ENCODE results near the gene CEP131. TPM values are rescaled to one million over a fixed set of nuclear protein-coding genes. Genes with fewer than 3 reads are reported as not detected.

CEP131 gene
- total and polyA plus RNA-seq, 8 donors: 4.8 to 75.0 (median 12.1) TPM

GRCh38 chr17:81245024-81245664, 22.4 kb upstream of the CEP131 start:
- Histone ChIP-seq H3K27me3 (no peaks in the 10 kb centered on the region), H3K9me3 (no peaks in the 10 kb centered on the region), H3K4me3 (no peak overlapping the region), H3K27ac (no peak overlapping the region), H3K36me3 (peaks cover 6 to 47% (median 33%) of the 10 kb centered on the region in 4 donors), H3K4me1 (peaks cover 3 to 21% (median 10%) of the 10 kb centered on the region in 4 donors)
- TF ChIP-seq POLR2A (IDR thresholded peaks at IDR 0.05) (no peak), EP300 (IDR thresholded peaks at IDR 0.05) (no peak), POLR2AphosphoS5 (IDR thresholded peaks at IDR 0.05) (no peak), CTCF (IDR thresholded peaks at IDR 0.05) (no peak)
- intact Hi-C loops (cut with DNase I; ENCODE audit: low total_unique reads): no loop called here
- WGBS, 5 donors: 76 to 83% (median 82%) methylated on average over 9 to 25 of the region's 25 CpGs
- DNase-seq: no peak

DNA sequence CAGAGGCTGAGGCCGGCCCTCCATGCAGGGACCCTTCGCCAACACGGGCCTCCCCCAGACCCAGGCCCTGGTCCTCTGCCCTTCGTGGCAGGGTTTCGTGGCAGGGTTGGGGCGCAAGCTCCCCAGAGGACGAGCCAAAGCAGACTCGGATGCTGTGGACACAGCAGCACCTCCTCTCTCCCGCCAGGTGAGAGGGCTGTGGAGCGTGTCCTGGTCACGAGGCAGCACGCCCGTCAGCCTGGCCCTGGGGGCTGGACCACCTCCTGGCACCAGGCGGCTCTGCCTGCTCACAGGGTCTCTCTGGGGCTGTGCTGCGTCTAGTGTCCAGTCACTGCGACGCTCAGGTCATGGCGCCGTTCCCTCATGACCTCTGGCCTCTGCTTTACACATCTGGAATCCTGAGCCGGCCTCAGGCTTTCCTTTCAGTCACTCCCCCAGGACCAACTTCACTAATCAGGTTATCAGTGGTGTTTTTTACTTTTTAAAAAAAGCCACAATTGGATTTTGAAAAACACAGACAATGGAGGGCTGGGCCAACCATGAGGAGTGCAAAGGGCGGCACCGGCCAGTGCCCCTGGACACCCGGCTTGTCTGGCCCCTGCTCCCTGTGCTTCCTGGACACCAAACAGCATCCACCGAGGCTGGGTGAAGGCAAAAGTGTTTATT, 21.7 kb upstream of the CEP131 start:
- Histone ChIP-seq H3K9me3 (no peaks in the 10 kb centered on the region), H3K27me3 (no peaks in the 10 kb centered on the region), H3K27ac (no peak overlapping the region), H3K4me3 (no peak overlapping the region), H3K36me3 (peaks cover under 1 to 41% (median 26%) of the 10 kb centered on the region in 4 donors), H3K4me1 (peaks cover 9 to 27% (median 17%) of the 10 kb centered on the region in 4 donors)
- TF ChIP-seq EP300 (IDR thresholded peaks at IDR 0.05) (no peak), POLR2A (IDR thresholded peaks at IDR 0.05) (no peak), POLR2AphosphoS5 (IDR thresholded peaks at IDR 0.05) (no peak), CTCF (IDR thresholded peaks at IDR 0.05) (no peak)
- intact Hi-C loops (cut with DNase I; ENCODE audit: low total_unique reads): no loop called here
- DNase-seq: no peak
- 63 to 78% (median 74%) methylated on average over 13 to 24 of the region's 24 CpGs for WGBS, 5 donors

GRCh38 chr17:81243333-81243664, 20.5 kb upstream of the CEP131 start:
- Histone ChIP-seq H3K4me1 (peaks cover 10 to 28% (median 21%) of the 10 kb centered on the region in 4 donors), H3K9me3 (no peaks in the 10 kb centered on the region), H3K27me3 (no peaks in the 10 kb centered on the region), H3K4me3 (no peak overlapping the region), H3K27ac (no peak overlapping the region), H3K36me3 (peaks cover 0 to 32% (median 23%) of the 10 kb centered on the region in 4 donors)
- WGBS, 5 donors: 77 to 88% (median 86%) methylated on average over 10 of the region's 10 CpGs
- intact Hi-C loops (cut with DNase I; ENCODE audit: low total_unique reads): no loop called here
- DNase-seq: no peak
- TF ChIP-seq POLR2A (IDR thresholded peaks at IDR 0.05) (no peak), CTCF (IDR thresholded peaks at IDR 0.05) (no peak), EP300 (IDR thresholded peaks at IDR 0.05) (no peak), POLR2AphosphoS5 (IDR thresholded peaks at IDR 0.05) (no peak)

DNA sequence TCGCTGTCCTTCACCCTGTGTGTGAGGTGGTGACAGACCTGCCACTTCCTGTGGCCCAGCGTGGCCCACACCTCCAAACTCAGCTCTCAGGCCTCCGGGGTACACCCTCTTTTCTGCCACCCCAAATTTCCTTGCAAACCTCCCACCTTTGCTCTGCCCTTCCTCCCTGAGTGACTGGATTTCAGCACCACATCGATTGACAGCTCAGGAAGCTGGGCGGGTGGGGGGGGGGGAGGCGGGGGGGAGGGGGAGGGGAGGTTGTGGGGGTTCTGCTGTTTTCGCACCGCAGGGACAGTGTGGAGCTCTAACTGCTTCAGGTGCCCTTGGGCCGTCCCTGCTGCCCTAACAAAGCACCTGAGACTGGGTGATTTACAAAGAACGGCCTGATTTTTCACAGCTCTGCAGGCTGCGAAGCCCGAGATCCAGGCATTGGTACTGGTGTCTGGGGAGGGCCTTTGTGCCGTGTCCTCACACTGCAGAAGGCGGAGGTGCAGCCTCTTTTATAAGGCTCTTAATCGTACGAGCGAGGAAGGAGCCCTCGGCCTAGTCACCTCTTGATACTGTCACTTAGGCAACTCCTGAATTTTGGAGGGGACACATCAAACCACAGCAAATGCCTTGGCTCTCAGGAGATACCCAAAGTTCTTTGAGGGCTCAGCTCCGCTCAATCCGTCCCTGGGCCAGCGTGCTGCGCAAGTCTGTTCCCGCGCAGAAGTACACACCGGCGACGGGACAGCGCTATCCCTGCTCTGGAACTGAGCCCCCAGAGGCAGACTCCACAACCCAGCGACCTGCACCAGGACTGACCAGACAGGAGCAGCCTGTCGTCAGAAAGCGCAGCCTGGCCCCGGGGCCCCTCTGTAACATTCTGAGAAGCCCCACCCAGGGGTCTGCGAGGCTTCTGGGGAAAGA, 19.9 kb upstream of the CEP131 start:
- 70 to 79% (median 76%) methylated on average over 31 to 33 of the region's 33 CpGs for WGBS, 5 donors
- intact Hi-C loops (cut with DNase I; ENCODE audit: low total_unique reads): no loop called here

More for the DNA sequence above, 19.9 kb upstream of the CEP131 start:
- no peaks in the 10 kb centered on the region for H3K27me3 ChIP-seq
- H3K36me3 ChIP-seq: peaks cover 0 to 30% (median 23%) of the 10 kb centered on the region in 4 donors
- H3K4me1 ChIP-seq: peaks cover 16 to 35% (median 28%) of the 10 kb centered on the region in 4 donors
- no peak for DNase-seq
- H3K27ac ChIP-seq: no peak overlapping the region
- TF ChIP-seq POLR2AphosphoS5 (IDR thresholded peaks at IDR 0.05): no peak
- no peak for TF ChIP-seq CTCF (IDR thresholded peaks at IDR 0.05)
- TF ChIP-seq POLR2A (IDR thresholded peaks at IDR 0.05): no peak
- TF ChIP-seq EP300 (IDR thresholded peaks at IDR 0.05): no peak
- no peak overlapping the region for H3K4me3 ChIP-seq
- H3K9me3 ChIP-seq: no peaks in the 10 kb centered on the region
